Neuronal stem cell (in vitro differentiated cells): ENCODE measurements around the gene ANKDD1A.

Source experiments
- DNase-seq: peaks from one replicate; pipeline ENCODE4 v3.0.0-alpha.2; 2013; ENCODE audit warnings: low spot score
- H2AFZ ChIP-seq: one replicate; pipeline ENCODE4 v1.6.1; 2013; ENCODE audit warnings: mild to moderate bottlenecking, low read length, inconsistent platforms
- H2AK5ac ChIP-seq: 2 replicates; pipeline ENCODE4 v1.6.1; 2013; ENCODE audit warnings: low read depth, mild to moderate bottlenecking, inconsistent platforms, low read length, moderate library complexity, mixed read lengths
- H2BK120ac ChIP-seq: 2 replicates; pipeline ENCODE4 v1.6.1; 2013; ENCODE audit warnings: low read depth, mild to moderate bottlenecking, inconsistent platforms, low read length, moderate library complexity, mixed read lengths
- H2BK12ac ChIP-seq: one replicate; pipeline ENCODE4 v1.6.1; 2013; ENCODE audit warnings: low read length, inconsistent platforms
- H2BK15ac ChIP-seq: 2 replicates; pipeline ENCODE4 v1.6.1; 2013; ENCODE audit warnings: mild to moderate bottlenecking, low read length, inconsistent platforms, mixed read lengths
- H2BK5ac ChIP-seq: one replicate; pipeline ENCODE4 v1.6.1; 2013; ENCODE audit warnings: inconsistent platforms, mild to moderate bottlenecking, low read length, moderate library complexity
- H3K14ac ChIP-seq: one replicate; pipeline ENCODE4 v1.6.1; 2013; ENCODE audit warnings: low read length, inconsistent platforms
- H3K18ac ChIP-seq: 2 replicates; pipeline ENCODE4 v1.6.1; 2013; ENCODE audit warnings: low read length, inconsistent platforms
- H3K23ac ChIP-seq: 2 replicates; pipeline ENCODE4 v1.6.1; 2013; ENCODE audit warnings: low read depth, mild to moderate bottlenecking, mixed read lengths, low read length, inconsistent platforms; ENCODE audit not compliant: poor library complexity
- H3K27ac ChIP-seq: replicated peaks from 3 replicates; pipeline ENCODE4 v1.5.1; 2013; ENCODE audit warnings: low read length, inconsistent platforms
- H3K27me3 ChIP-seq, 3 experiments: 2 replicates each; pipeline ENCODE4 v1.6.1; 2013; ENCODE audit warnings: low read length in 3 of 3, mild to moderate bottlenecking in 2 of 3, inconsistent platforms in 1 of 3, low read depth in 1 of 3, mixed read lengths in 1 of 3, moderate library complexity in 1 of 3; ENCODE audit not compliant: control insufficient read depth in 3 of 3, insufficient read depth in 3 of 3
- H3K36me3 ChIP-seq, 2 donors: replicated peaks in 1 of 2; 2 replicates each; pipeline ENCODE4 v1.6.1; 2013; ENCODE audit warnings: low read length in 2 of 2; ENCODE audit not compliant: control insufficient read depth in 2 of 2, insufficient read depth in 2 of 2
- H3K4ac ChIP-seq: 2 replicates; pipeline ENCODE4 v1.6.1; 2013; ENCODE audit warnings: inconsistent platforms, mild to moderate bottlenecking, low read length, moderate library complexity
- H3K4me1 ChIP-seq, 2 donors: 1 replicate in 1 of 2; 2 replicates in 1 of 2; pipeline ENCODE4 v1.6.1; 2013; ENCODE audit warnings: low read length in 2 of 2, low read depth in 1 of 2; ENCODE audit not compliant: control insufficient read depth in 2 of 2, insufficient read depth in 1 of 2
- H3K4me2 ChIP-seq: one replicate; pipeline ENCODE4 v1.6.1; 2013; ENCODE audit warnings: mild to moderate bottlenecking, low read length, inconsistent platforms; ENCODE audit not compliant: insufficient read depth, poor library complexity, severe bottlenecking
- H3K4me3 ChIP-seq, 2 donors: 2 replicates each; pipeline ENCODE4 v1.5.1; 2013; ENCODE audit warnings: low read length in 2 of 2, mild to moderate bottlenecking in 2 of 2, inconsistent platforms in 1 of 2, moderate library complexity in 1 of 2
- H3K79me1 ChIP-seq: one replicate; pipeline ENCODE4 v1.6.1; 2013; ENCODE audit warnings: low read depth, mild to moderate bottlenecking, inconsistent platforms, low read length, moderate library complexity
- H3K9ac ChIP-seq: one replicate; pipeline ENCODE4 v1.6.1; 2013; ENCODE audit warnings: mild to moderate bottlenecking, low read depth, low read length, inconsistent platforms; ENCODE audit not compliant: poor library complexity
- H3K9me3 ChIP-seq, 2 donors: replicated peaks in 1 of 2; 2 replicates each; pipeline versions ENCODE3 to v1.6.1; 2013; ENCODE audit warnings: low read length in 2 of 2, mild to moderate bottlenecking in 2 of 2, inconsistent platforms in 1 of 2, low read depth in 1 of 2, mixed read lengths in 1 of 2, moderate library complexity in 1 of 2; ENCODE audit not compliant: control insufficient read depth in 2 of 2, insufficient read depth in 1 of 2
- H4K8ac ChIP-seq: one replicate; pipeline ENCODE4 v1.6.1; 2013; ENCODE audit warnings: low read depth, mild to moderate bottlenecking, inconsistent platforms, low read length, moderate library complexity
- H4K91ac ChIP-seq: one replicate; pipeline ENCODE4 v1.6.1; 2013; ENCODE audit warnings: low read length, low read depth, mild to moderate bottlenecking, inconsistent platforms; ENCODE audit not compliant: poor library complexity
- WGBS, 2 donors: extraction: QIAGEN DNeasy Blood & Tissue Kit; methylation state at CpG; one replicate each; pipeline ENCODE4 v1.1.7; 2013; ENCODE audit warnings: missing lambda C conversion rate in 2 of 2, mixed read lengths in 1 of 2; ENCODE audit not compliant: insufficient read length in 2 of 2, insufficient replicate concordance in 1 of 2; ENCODE audit errors: extremely low coverage in 2 of 2; 5-methylcytosine and 5-hydroxymethylcytosine counted together

The ANKDD1A gene

GRCh38 chr15:64947211-64947610, 35.5 kb downstream of the ANKDD1A start:
- DNase-seq: no peak
- Histone ChIP-seq H3K27ac (no peak overlapping the region), H2AFZ (no peak overlapping the region), H3K4me3 (no peak overlapping the region), H2BK120ac (no peak overlapping the region), H3K79me1 (no peaks in the 10 kb centered on the region), H3K4ac (no peak overlapping the region), H2BK15ac (no peak overlapping the region), H3K36me3 (no peaks in the 10 kb centered on the region), H3K4me1 (no peaks in the 10 kb centered on the region), H4K91ac (no peak overlapping the region), H3K9ac (no peak overlapping the region), H2BK5ac (no peak overlapping the region), H3K23ac (no peak overlapping the region), H2BK12ac (no peak overlapping the region), H3K27me3 (no peaks in the 10 kb centered on the region), H3K14ac (peak overlapping the region; percentile 64), H4K8ac (no peak overlapping the region), H2AK5ac (peak overlapping the region; percentile 60), H3K18ac (peak overlapping the region; percentile 42), H3K4me2 (no peak overlapping the region), H3K9me3 (no peaks in the 10 kb centered on the region)
- WGBS, 2 donors: no CpG with 5 or more reads among the region's 10 CpGs

DNA sequence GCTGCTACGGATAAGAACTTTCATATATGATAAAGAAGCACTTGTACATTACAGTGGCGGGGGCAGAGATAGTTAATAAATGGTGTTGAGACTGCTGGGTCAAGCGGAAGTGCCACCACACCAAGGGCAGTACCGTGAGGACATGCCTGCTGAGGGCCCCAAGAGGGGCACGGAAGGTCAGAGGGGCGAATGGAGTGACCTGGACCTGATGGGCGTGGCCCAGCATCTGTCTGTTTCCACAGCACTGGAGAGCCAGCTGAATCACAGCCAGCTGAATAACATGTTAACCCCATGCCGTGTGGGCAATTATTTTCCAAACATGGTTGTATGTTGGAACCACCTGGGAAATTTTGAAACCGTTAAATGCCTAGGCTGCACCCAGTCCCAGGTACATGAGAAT, 37.2 kb downstream of the ANKDD1A start:
- H3K79me1 ChIP-seq: no peaks in the 10 kb centered on the region
- H2BK5ac ChIP-seq: no peak overlapping the region
- no peaks in the 10 kb centered on the region for H3K27me3 ChIP-seq
- H3K14ac ChIP-seq: no peak overlapping the region
- H3K4me3 ChIP-seq: no peak overlapping the region
- H3K18ac ChIP-seq: no peak overlapping the region
- H3K23ac ChIP-seq: no peak overlapping the region
- H4K8ac ChIP-seq: no peak overlapping the region
- H3K9me3 ChIP-seq: no peaks in the 10 kb centered on the region
- H2AFZ ChIP-seq: no peak overlapping the region
- no peak overlapping the region for H2BK15ac ChIP-seq
- H3K9ac ChIP-seq: no peak overlapping the region
- no peak overlapping the region for H3K4me2 ChIP-seq
- H3K4ac ChIP-seq: no peak overlapping the region
- no CpG with 5 or more reads among the region's 9 CpGs for WGBS, 2 donors
- no peak overlapping the region for H3K27ac ChIP-seq
- no peak overlapping the region for H2BK12ac ChIP-seq
- no peak overlapping the region for H4K91ac ChIP-seq
- no peak overlapping the region for H2AK5ac ChIP-seq
- H3K36me3 ChIP-seq: no peaks in the 10 kb centered on the region
- H2BK120ac ChIP-seq: no peak overlapping the region
- no peak for DNase-seq
- no peaks in the 10 kb centered on the region for H3K4me1 ChIP-seq

DNA sequence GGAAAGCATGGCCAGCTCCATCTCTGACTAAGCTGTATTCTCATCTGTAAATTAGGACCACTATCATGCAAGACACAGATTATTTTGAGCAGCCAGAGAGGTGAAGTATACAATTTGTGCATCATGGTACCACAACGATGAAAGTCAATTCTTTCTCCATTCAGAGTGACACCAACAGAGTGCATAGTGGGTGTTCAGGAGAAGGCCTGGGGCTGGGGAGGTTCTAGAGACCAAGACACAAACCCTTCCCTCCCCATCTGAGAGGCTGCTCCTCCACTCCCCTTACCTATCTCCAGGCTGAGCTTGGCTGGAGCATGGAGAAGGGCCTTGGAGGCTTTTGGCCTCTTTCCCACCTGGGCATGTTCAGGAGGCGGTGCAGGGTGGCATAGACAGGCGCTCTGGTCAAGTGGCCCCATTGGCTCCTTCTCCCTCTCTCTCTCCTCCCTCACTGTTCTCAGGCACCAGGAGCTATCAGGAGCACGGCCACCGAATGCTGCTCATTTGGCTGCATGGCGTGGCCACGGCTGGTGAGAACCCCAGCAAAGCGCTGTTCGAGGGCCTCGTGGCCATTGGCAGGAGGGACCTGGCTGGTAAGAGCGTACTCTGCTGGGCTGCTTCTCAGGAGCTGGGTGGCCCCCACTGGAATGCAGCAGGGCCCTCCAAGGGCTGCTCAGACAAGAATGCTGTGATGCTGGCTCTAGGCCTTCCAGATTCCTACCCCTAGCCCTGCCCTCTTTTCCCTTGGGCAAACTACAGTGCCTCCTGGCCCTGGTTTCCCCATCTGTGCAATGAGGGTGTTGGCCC, 37.9 kb downstream of the ANKDD1A start:
- no peaks in the 10 kb centered on the region for H3K27me3 ChIP-seq
- H3K23ac ChIP-seq: peak overlapping the region; percentile 61
- H3K9me3 ChIP-seq: no peaks in the 10 kb centered on the region
- no peak overlapping the region for H3K4me3 ChIP-seq
- no CpG with 5 or more reads among the region's 11 CpGs for WGBS, 2 donors
- H2BK15ac ChIP-seq: no peak overlapping the region
- no peak for DNase-seq
- no peak overlapping the region for H3K14ac ChIP-seq
- H3K27ac ChIP-seq: no peak overlapping the region
- no peak overlapping the region for H2AFZ ChIP-seq
- H3K9ac ChIP-seq: no peak overlapping the region
- no peak overlapping the region for H4K91ac ChIP-seq
- H2AK5ac ChIP-seq: no peak overlapping the region
- no peak overlapping the region for H2BK120ac ChIP-seq
- no peak overlapping the region for H3K4ac ChIP-seq
- no peak overlapping the region for H3K4me2 ChIP-seq
- H3K36me3 ChIP-seq: no peaks in the 10 kb centered on the region
- H3K18ac ChIP-seq: peak overlapping the region; percentile 68
- no peak overlapping the region for H2BK5ac ChIP-seq
- no peaks in the 10 kb centered on the region for H3K79me1 ChIP-seq
- H3K4me1 ChIP-seq: no peaks in the 10 kb centered on the region
- no peak overlapping the region for H4K8ac ChIP-seq
- H2BK12ac ChIP-seq: no peak overlapping the region

GRCh38 chr15:64950888-64951287, 39.2 kb downstream of the ANKDD1A start:
- Histone ChIP-seq H2AK5ac (no peak overlapping the region), H2BK5ac (no peak overlapping the region), H3K79me1 (no peaks in the 10 kb centered on the region), H2BK12ac (no peak overlapping the region), H3K23ac (no peak overlapping the region), H4K91ac (no peak overlapping the region), H2BK120ac (no peak overlapping the region), H3K4me1 (no peaks in the 10 kb centered on the region), H3K36me3 (peaks cover 5 to 8% of the 10 kb centered on the region in 2 donors), H3K18ac (no peak overlapping the region), H3K9me3 (peaks cover 2 to 5% of the 10 kb centered on the region in 2 donors), H3K9ac (no peak overlapping the region), H4K8ac (no peak overlapping the region), H3K14ac (no peak overlapping the region), H2BK15ac (no peak overlapping the region), H3K4me2 (no peak overlapping the region), H3K4me3 (no peak overlapping the region), H3K4ac (no peak overlapping the region), H3K27ac (no peak overlapping the region), H3K27me3 (no peaks in the 10 kb centered on the region), H2AFZ (no peak overlapping the region)
- no peak for DNase-seq
- WGBS, 2 donors: no CpG with 5 or more reads among the region's 6 CpGs
